ENCODE measurements around the gene MAPT.
"Not testable (repeated sequence)": the region's sequence is repeated elsewhere in the genome, so short reads cannot be mapped to it uniquely, and the experiment has no call there.

Gene MAPT

DNA sequence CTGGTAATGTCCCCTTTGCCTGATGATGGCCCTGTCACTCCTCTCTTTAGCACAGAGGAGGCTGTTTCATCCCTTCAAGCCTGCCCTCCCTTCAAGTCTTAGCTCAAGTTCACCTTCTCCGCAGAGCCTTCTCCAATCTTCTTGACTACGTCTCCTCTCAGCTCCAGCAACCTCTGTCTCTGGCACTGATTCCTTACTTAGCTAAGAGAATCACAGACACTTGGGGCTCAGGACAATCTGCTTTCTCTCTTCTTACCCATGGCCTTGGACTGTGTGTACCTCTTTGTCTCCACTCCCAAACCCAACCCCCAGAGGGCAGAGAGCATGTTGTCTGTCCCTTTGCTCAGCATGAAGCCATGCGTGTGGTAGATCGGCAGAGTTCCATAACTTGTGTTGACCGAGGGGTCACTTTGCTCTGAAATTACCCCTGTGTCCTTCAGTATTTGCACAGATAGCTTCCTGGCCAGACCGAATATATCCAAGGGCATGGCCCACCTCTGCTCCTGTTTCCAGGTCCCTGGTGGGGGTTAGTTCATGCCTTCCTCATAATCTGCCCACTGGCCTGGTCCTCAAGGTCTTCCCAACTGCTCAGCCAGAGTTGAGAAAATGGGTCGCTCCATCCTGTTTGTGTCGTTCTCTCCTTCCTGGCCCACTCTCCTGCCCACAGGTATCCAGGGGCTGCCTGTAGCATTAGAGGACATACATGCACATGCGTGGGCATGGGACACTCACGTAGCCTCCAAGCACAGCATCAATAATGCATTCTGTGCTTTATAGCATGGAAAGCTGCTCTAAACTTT is 41.6 kb downstream of the MAPT start:
- Histone ChIP-seq H3K9ac (ENCODE audit: low read length) (no peak overlapping the region), H3K36me3 (ENCODE audit: control insufficient read depth, insufficient read depth, low read length) (no peaks in the 10 kb centered on the region), H3K4me3 (ENCODE audit: low read length) (no peak overlapping the region), H3K27me3 (ENCODE audit: control insufficient read depth, insufficient read depth, low read length) (no peaks in the 10 kb centered on the region), H3K9me3 (ENCODE audit: control insufficient read depth, low read length) (no peaks in the 10 kb centered on the region), H3K4me1 (ENCODE audit: control insufficient read depth, insufficient read depth, low read length) (no peaks in the 10 kb centered on the region)

- H3K36me3 ChIP-seq (ENCODE audit: control insufficient read depth, insufficient read depth, low read length): no peaks in the 10 kb centered on the region
- no peak overlapping the region for H3K4me3 ChIP-seq (ENCODE audit: low read length)
- no peak overlapping the region for H3K9ac ChIP-seq (ENCODE audit: low read length)
- H3K4me1 ChIP-seq (ENCODE audit: control insufficient read depth, insufficient read depth, low read length): no peaks in the 10 kb centered on the region
- H3K9me3 ChIP-seq (ENCODE audit: control insufficient read depth, low read length): no peaks in the 10 kb centered on the region
- no peaks in the 10 kb centered on the region for H3K27me3 ChIP-seq (ENCODE audit: control insufficient read depth, insufficient read depth, low read length)
Measured at GRCh38 chr17:45936610-45937009, 42.3 kb downstream of the MAPT start.

GRCh38 chr17:45937186-45937585 is 42.8 kb downstream of the MAPT start:
- H3K4me1 ChIP-seq (ENCODE audit: control insufficient read depth, insufficient read depth, low read length); H3K9me3 ChIP-seq (ENCODE audit: control insufficient read depth, low read length); H3K9ac ChIP-seq (ENCODE audit: low read length); H3K36me3 ChIP-seq (ENCODE audit: control insufficient read depth, insufficient read depth, low read length); H3K27me3 ChIP-seq (ENCODE audit: control insufficient read depth, insufficient read depth, low read length); H3K4me3 ChIP-seq (ENCODE audit: low read length): not testable (repeated sequence)

DNA sequence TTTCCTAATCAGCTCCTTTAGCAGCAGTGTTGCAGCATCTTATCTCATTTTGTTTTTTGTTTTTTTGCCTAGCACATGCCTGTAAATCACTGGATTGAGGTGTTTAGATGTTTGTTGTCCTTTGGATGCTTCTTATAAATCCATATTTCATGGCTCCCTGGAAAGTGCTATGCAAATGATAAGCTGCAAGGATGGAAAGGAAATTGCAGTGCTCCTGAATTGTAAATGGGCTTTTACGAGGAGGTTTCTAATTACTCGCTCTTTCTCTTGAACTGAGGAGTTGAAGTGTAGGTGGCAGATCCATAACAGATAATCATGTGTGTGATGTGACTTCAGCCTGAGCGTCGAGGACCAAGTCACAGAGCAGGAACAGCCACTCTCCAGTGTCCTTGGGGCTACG is 45.0 kb downstream of the MAPT start:
- H3K36me3 ChIP-seq (ENCODE audit: control insufficient read depth, insufficient read depth, low read length): no peaks in the 10 kb centered on the region
- no peak overlapping the region for H3K9ac ChIP-seq (ENCODE audit: low read length)
- no peaks in the 10 kb centered on the region for H3K9me3 ChIP-seq (ENCODE audit: control insufficient read depth, low read length)
- H3K4me3 ChIP-seq (ENCODE audit: low read length): no peak overlapping the region
- no peaks in the 10 kb centered on the region for H3K4me1 ChIP-seq (ENCODE audit: control insufficient read depth, insufficient read depth, low read length)
- H3K27me3 ChIP-seq (ENCODE audit: control insufficient read depth, insufficient read depth, low read length): no peaks in the 10 kb centered on the region

DNA sequence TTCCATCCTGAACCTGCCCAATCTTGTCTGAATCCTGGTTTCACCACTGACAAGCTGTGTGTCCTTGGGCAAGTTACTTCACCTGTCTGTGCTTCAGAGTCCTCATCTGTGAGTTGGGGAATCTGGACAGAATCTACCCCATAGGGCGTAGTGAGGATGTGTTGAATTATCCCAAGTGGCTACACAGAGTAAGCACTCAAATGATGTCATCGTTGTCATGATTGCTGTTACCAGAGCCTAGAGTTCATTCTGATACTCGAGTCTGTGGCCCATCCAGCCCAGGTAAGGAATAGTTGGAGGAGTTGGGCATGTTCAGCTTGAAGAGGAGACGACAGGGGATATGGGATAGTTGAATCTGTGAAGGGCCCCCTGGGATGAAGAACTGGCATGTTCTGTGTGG is 45.9 kb downstream of the MAPT start:
- H3K27me3 ChIP-seq (ENCODE audit: control insufficient read depth, insufficient read depth, low read length): peaks cover 6% of the 10 kb centered on the region
- no peaks in the 10 kb centered on the region for H3K9me3 ChIP-seq (ENCODE audit: control insufficient read depth, low read length)
- no peak overlapping the region for H3K4me3 ChIP-seq (ENCODE audit: low read length)
- H3K36me3 ChIP-seq (ENCODE audit: control insufficient read depth, insufficient read depth, low read length): no peaks in the 10 kb centered on the region
- H3K9ac ChIP-seq (ENCODE audit: low read length): no peak overlapping the region
- H3K4me1 ChIP-seq (ENCODE audit: control insufficient read depth, insufficient read depth, low read length): no peaks in the 10 kb centered on the region

DNA sequence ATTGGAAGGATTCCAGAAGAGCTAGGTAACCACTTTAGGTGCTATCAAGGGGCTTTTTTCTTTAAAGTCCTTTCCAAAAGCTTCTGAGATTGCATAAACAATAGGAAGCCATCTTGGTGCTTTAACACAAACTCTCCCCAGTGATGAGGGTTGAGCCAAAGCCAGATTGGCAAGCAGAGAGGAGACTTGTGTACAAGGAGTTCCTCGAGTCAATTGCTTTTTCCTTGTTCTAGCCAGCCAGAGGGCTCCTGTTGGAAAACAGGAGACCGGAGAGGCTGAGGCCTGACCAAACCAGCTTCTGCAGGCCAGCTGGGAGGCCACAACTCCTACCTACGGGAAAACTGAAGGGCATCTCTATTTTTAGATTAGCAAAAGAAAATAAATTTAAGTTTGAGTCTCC is 46.5 kb downstream of the MAPT start:
- Histone ChIP-seq H3K36me3 (ENCODE audit: control insufficient read depth, insufficient read depth, low read length) (no peaks in the 10 kb centered on the region), H3K9me3 (ENCODE audit: control insufficient read depth, low read length) (no peaks in the 10 kb centered on the region), H3K4me3 (ENCODE audit: low read length) (no peak overlapping the region), H3K4me1 (ENCODE audit: control insufficient read depth, insufficient read depth, low read length) (no peaks in the 10 kb centered on the region), H3K27me3 (ENCODE audit: control insufficient read depth, insufficient read depth, low read length) (peaks cover 6% of the 10 kb centered on the region), H3K9ac (ENCODE audit: low read length) (no peak overlapping the region)

- no peaks in the 10 kb centered on the region for H3K36me3 ChIP-seq (ENCODE audit: control insufficient read depth, insufficient read depth, low read length)
- H3K9me3 ChIP-seq (ENCODE audit: control insufficient read depth, low read length): no peaks in the 10 kb centered on the region
- no peak overlapping the region for H3K4me3 ChIP-seq (ENCODE audit: low read length)
- no peak overlapping the region for H3K9ac ChIP-seq (ENCODE audit: low read length)
- no peaks in the 10 kb centered on the region for H3K4me1 ChIP-seq (ENCODE audit: control insufficient read depth, insufficient read depth, low read length)
- peaks cover 6% of the 10 kb centered on the region for H3K27me3 ChIP-seq (ENCODE audit: control insufficient read depth, insufficient read depth, low read length)
Measured at GRCh38 chr17:45941395-45941794, 47.0 kb downstream of the MAPT start.

- no peak overlapping the region for H3K9ac ChIP-seq (ENCODE audit: low read length)
- no peaks in the 10 kb centered on the region for H3K36me3 ChIP-seq (ENCODE audit: control insufficient read depth, insufficient read depth, low read length)
- no peak overlapping the region for H3K4me3 ChIP-seq (ENCODE audit: low read length)
- no peaks in the 10 kb centered on the region for H3K4me1 ChIP-seq (ENCODE audit: control insufficient read depth, insufficient read depth, low read length)
- peaks cover 6% of the 10 kb centered on the region for H3K27me3 ChIP-seq (ENCODE audit: control insufficient read depth, insufficient read depth, low read length)
- no peaks in the 10 kb centered on the region for H3K9me3 ChIP-seq (ENCODE audit: control insufficient read depth, low read length)
Measured at GRCh38 chr17:45942284-45942683, 47.9 kb downstream of the MAPT start.

DNA sequence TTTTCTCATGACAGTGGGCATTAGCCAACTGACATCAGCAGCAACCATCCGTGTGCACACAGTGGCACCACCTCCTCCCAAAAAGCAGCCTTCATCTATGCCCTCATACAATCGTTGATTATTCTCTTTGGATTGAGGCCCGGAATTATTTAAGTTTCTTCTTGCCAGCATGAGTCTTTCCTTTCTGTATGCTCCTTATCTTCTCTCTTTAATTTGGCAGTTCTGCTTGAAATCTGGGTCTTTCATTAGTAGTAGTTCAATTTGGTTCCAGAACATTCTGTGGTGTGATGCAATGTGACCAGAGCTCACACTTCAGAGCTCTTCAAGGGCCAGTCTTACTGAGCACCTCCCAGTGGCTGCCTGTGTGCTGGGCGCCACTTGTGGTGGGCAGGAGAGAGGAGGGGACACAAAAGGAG is 52.5 kb downstream of the MAPT start:
- H3K9me3 ChIP-seq (ENCODE audit: control insufficient read depth, low read length): no peaks in the 10 kb centered on the region
- H3K9ac ChIP-seq (ENCODE audit: low read length): no peak overlapping the region
- no peaks in the 10 kb centered on the region for H3K36me3 ChIP-seq (ENCODE audit: control insufficient read depth, insufficient read depth, low read length)
- peaks cover 10% of the 10 kb centered on the region for H3K4me1 ChIP-seq (ENCODE audit: control insufficient read depth, insufficient read depth, low read length)
- peaks cover 27% of the 10 kb centered on the region for H3K27me3 ChIP-seq (ENCODE audit: control insufficient read depth, insufficient read depth, low read length)
- no peak overlapping the region for H3K4me3 ChIP-seq (ENCODE audit: low read length)

DNA sequence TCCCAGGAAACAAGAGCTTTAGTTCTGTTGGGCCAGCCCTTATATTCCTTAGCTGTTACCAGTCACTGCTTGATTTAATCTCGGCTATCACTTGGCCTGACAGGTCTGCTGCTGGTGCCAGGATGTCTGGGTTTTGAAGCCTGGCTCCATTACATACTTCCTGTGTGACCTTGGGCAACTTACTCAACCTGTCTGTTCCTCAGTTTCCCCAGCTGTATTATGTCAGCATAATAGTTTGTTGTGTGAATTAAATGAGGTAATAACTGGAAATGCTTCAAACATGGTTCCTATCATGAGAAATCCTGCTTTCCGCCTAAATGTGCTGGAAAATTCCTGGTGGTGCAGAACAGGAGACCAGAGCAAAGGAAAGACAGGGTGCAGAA is 54.1 kb downstream of the MAPT start:
- Histone ChIP-seq H3K4me3 (ENCODE audit: low read length) (peak overlapping the region; percentile 19), H3K9ac (ENCODE audit: low read length) (peak overlapping the region; percentile 41)

GRCh38 chr17:45948881-45949624 is 54.7 kb downstream of the MAPT start:
- peaks cover 10% of the 10 kb centered on the region for H3K4me1 ChIP-seq (ENCODE audit: control insufficient read depth, insufficient read depth, low read length)
- no peaks in the 10 kb centered on the region for H3K9me3 ChIP-seq (ENCODE audit: control insufficient read depth, low read length)
- peak overlapping the region; percentile 41 for H3K9ac ChIP-seq (ENCODE audit: low read length)
- no peaks in the 10 kb centered on the region for H3K36me3 ChIP-seq (ENCODE audit: control insufficient read depth, insufficient read depth, low read length)
- H3K4me3 ChIP-seq (ENCODE audit: low read length): peak overlapping the region; percentile 19
- H3K27me3 ChIP-seq (ENCODE audit: control insufficient read depth, insufficient read depth, low read length): peaks cover 27% of the 10 kb centered on the region

More for the DNA sequence above, 54.1 kb downstream of the MAPT start:
- peaks cover 10% of the 10 kb centered on the region for H3K4me1 ChIP-seq (ENCODE audit: control insufficient read depth, insufficient read depth, low read length)
- H3K9me3 ChIP-seq (ENCODE audit: control insufficient read depth, low read length): no peaks in the 10 kb centered on the region
- H3K27me3 ChIP-seq (ENCODE audit: control insufficient read depth, insufficient read depth, low read length): peaks cover 27% of the 10 kb centered on the region
- no peaks in the 10 kb centered on the region for H3K36me3 ChIP-seq (ENCODE audit: control insufficient read depth, insufficient read depth, low read length)

DNA sequence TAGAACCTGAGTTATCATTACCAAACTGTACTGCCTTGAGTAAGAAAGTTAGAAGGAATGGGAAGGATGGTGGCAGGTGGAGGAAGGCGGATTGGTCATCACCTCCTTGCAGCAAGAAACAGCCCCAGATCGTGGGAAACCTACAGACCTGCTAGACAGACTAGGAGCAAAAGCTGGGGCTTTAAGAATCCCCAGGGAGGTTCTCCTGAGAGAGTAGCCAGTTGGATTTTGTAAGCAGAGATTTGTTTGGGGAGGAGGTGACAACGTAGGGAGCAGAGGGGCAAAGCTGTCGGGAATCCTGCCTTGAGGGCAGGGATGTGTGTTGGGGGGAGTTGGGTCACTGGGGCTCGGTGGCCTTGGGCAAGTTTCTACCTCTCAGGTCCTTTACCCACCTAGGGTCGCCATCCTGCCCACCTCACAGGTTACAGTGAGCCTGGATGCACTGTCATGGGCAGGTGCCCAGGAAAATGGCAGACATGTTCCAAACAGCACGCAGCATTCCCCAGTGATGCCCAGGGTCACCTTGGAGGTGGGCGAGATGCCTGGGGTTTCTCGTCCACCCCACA is 55.5 kb downstream of the MAPT start:
- peaks cover 24% of the 10 kb centered on the region for H3K27me3 ChIP-seq (ENCODE audit: control insufficient read depth, insufficient read depth, low read length)
- no peaks in the 10 kb centered on the region for H3K36me3 ChIP-seq (ENCODE audit: control insufficient read depth, insufficient read depth, low read length)
- peaks cover 10% of the 10 kb centered on the region for H3K4me1 ChIP-seq (ENCODE audit: control insufficient read depth, insufficient read depth, low read length)
- no peak overlapping the region for H3K4me3 ChIP-seq (ENCODE audit: low read length)
- H3K9me3 ChIP-seq (ENCODE audit: control insufficient read depth, low read length): no peaks in the 10 kb centered on the region
- H3K9ac ChIP-seq (ENCODE audit: low read length): no peak overlapping the region
